Upper lobe of left lung (tissue), 6 donors: ENCODE measurements around the gene GSTT2. TPM values are rescaled to one million over a fixed set of nuclear protein-coding genes. Genes with fewer than 3 reads are reported as not detected.

Experiments
- ATAC-seq, 2 donors: fragments of 200-7000 bp; cut with Tn5 transposase; one replicate each; pipeline ENCODE4 v1.9.1; 2022; ENCODE audit warnings: mild to moderate bottlenecking in 2 of 2, moderate library complexity in 2 of 2; ENCODE audit not compliant: low FRiP score in 2 of 2
- DNase-seq, 2 donors: peaks; one replicate each; pipeline ENCODE4 v3.0.0-alpha.2; 2019 to 2020
- H3K27ac ChIP-seq, 4 donors: fragments of 200-600 bp; sonication (generic); one replicate each; pipeline ENCODE4 v1.5.1; 2016 to 2019
- H3K27me3 ChIP-seq, 4 donors: fragments of 200-600 bp; sonication (generic); one replicate each; pipeline ENCODE4 v1.5.1; 2017 to 2019
- H3K36me3 ChIP-seq, 4 donors: fragments of 200-600 bp; sonication (generic); one replicate each; pipeline ENCODE4 v1.5.1; 2016 to 2019
- H3K4me1 ChIP-seq, 4 donors: fragments of 200-600 bp; sonication (generic); one replicate each; pipeline ENCODE4 v1.5.1; 2018 to 2019
- H3K4me3 ChIP-seq, 4 donors: fragments of 200-600 bp; sonication (generic); one replicate each; pipeline ENCODE4 v1.5.1; 2017 to 2019; ENCODE audit warnings: mild to moderate bottlenecking in 2 of 4, moderate library complexity in 1 of 4
- H3K9me3 ChIP-seq, 4 donors: fragments of 200-600 bp; sonication (generic); one replicate each; pipeline ENCODE4 v1.5.1; 2018 to 2019
- CTCF ChIP-seq, 6 experiments: fragments of 450-650 bp in 4 of 6; fragments of 200-600 bp in 2 of 6; sonication (generic) in 2 of 6; IDR thresholded peaks; one replicate each; pipeline ENCODE4 v1.5.1; 2016 to 2019; ENCODE audit warnings: antibody characterized with exemption in 6 of 6
- EP300 ChIP-seq, 4 donors: sonication (generic); formaldehyde crosslinking; IDR thresholded peaks; one replicate each; pipeline ENCODE4 v1.5.1; 2017; ENCODE audit warnings: antibody characterized with exemption in 4 of 4, control low read depth in 2 of 4
- POLR2A ChIP-seq, 4 donors: fragments of 450-650 bp; IDR thresholded peaks; one replicate each; pipeline ENCODE4 v1.5.1; 2016 to 2017; ENCODE audit warnings: antibody characterized with exemption in 4 of 4, mild to moderate bottlenecking in 2 of 4
- POLR2AphosphoS5 ChIP-seq, 2 donors: sonication (generic); formaldehyde crosslinking; IDR thresholded peaks; one replicate each; pipeline ENCODE4 v1.5.1; 2017; ENCODE audit warnings: antibody characterized with exemption in 2 of 2
- WGBS, 2 donors: methylation state at CpG; one replicate each; pipeline ENCODE4 v1.1.5; 2017 to 2018; 5-methylcytosine and 5-hydroxymethylcytosine counted together
- total RNA-seq, 6 donors: library from RNA; depleted of rRNA in 4 of 6; stranded (reverse); fragments of >200 nt in 4 of 6; gene quantifications; one replicate each; pipeline versions ENCODE4 v1.1.0 to v1.2.1, GENCODE V29; 2016 to 2021
- donor health status: DM: no; HTN: no; CAD: no; lungs with moderate emphysema.
- donor health status: DM: no; HTN: yes; CAD: no; lungs with severe emphysema.

Gene GSTT2
- total RNA-seq, 6 donors from 2014 or later: 0.29 to 0.88 TPM; not detected in 4

DNA sequence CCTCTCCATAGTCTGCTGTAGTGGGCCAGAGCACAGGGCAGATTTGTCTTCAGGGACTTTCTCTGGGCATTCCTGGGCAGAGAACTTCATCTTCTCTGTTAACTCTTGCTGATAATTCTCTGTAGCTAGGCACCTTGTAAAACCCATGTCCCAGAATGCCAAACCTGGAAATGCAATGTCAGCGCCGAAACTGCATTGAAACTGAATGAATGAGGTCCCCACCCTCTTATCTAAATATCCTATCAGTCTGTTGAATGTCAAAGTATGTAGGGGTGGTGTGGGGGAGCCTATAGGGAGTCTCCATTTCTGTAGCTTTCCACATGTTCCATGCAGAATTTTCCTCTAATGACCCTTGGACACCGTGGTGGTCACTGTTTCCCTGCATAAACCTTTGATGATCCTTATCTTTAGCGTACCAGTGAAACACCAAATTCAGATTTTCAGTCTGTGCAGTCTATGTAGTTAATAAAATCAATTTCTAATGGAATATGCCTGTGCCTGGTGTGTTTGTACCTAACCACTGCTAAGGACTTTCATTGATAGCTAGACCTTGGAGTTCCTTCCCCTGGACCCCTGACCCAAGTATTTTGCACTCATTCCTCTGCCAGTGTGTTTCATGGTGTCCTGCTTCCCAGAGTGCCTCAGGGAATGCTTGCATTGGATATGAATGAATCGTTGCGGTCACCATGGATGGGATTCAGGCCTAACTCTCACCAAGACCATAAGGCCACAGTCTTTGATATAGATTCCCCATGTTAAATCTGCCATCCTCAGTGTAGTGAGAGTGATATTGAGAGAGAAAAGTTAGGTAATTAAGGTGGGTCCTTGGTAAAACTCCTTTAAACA, 28.7 kb downstream of the GSTT2 start:
- Histone ChIP-seq H3K9me3 (no peaks in the 10 kb centered on the region), H3K27ac (no peak overlapping the region), H3K4me1 (peaks cover 11 to 20% (median 14%) of the 10 kb centered on the region in 4 donors), H3K4me3 (no peak overlapping the region), H3K36me3 (no peaks in the 10 kb centered on the region), H3K27me3 (no peaks in the 10 kb centered on the region)
- ATAC-seq (no peak), DNase-seq (no peak)
- WGBS, 2 donors: 84 to 90% methylated on average over 6 of the region's 6 CpGs
- TF ChIP-seq CTCF (IDR thresholded peaks at IDR 0.05) (no peak), POLR2A (IDR thresholded peaks at IDR 0.05) (no peak), EP300 (IDR thresholded peaks at IDR 0.05) (no peak)

- peaks cover 13 to 23% (median 15%) of the 10 kb centered on the region in 4 donors for H3K4me1 ChIP-seq
- 84 to 86% methylated on average over 7 of the region's 7 CpGs for WGBS, 2 donors
Measured at GRCh38 chr22:24009227-24010017, 29.5 kb downstream of the GSTT2 start.

GRCh38 chr22:24010018-24010391, 30.1 kb downstream of the GSTT2 start:
- 91 to 92% methylated on average over 2 of the region's 2 CpGs for WGBS, 2 donors
- Histone ChIP-seq H3K4me1 (peaks cover 13 to 23% (median 15%) of the 10 kb centered on the region in 4 donors), H3K27me3 (no peaks in the 10 kb centered on the region), H3K36me3 (no peaks in the 10 kb centered on the region), H3K4me3 (no peak overlapping the region), H3K9me3 (no peaks in the 10 kb centered on the region), H3K27ac (no peak overlapping the region)
- TF ChIP-seq CTCF (IDR thresholded peaks at IDR 0.05) (no peak), POLR2A (IDR thresholded peaks at IDR 0.05) (no peak), POLR2AphosphoS5 (IDR thresholded peaks at IDR 0.05) (no peak), EP300 (IDR thresholded peaks at IDR 0.05) (no peak)
- DNase-seq (no peak), ATAC-seq (no peak)

More at GRCh38 chr22:24009227-24010017, 29.5 kb downstream of the GSTT2 start:
- ATAC-seq: no peak
- no peak for DNase-seq
- Histone ChIP-seq H3K36me3 (no peaks in the 10 kb centered on the region), H3K27ac (no peak overlapping the region), H3K9me3 (no peaks in the 10 kb centered on the region), H3K4me3 (no peak overlapping the region), H3K27me3 (no peaks in the 10 kb centered on the region)
- no peak for TF ChIP-seq CTCF (IDR thresholded peaks at IDR 0.05)
- TF ChIP-seq POLR2AphosphoS5 (IDR thresholded peaks at IDR 0.05): no peak
- no peak for TF ChIP-seq EP300 (IDR thresholded peaks at IDR 0.05)
- no peak for TF ChIP-seq POLR2A (IDR thresholded peaks at IDR 0.05)

- 1% methylated on average over 9 to 10 of the region's 10 CpGs for WGBS, 2 donors
- Histone ChIP-seq H3K4me1 (peaks cover 13 to 23% (median 15%) of the 10 kb centered on the region in 4 donors), H3K9me3 (no peaks in the 10 kb centered on the region), H3K27me3 (no peaks in the 10 kb centered on the region), H3K27ac (peak overlapping the region; percentile 78 to 89 (median 82)), H3K36me3 (no peaks in the 10 kb centered on the region), H3K4me3 (peak overlapping the region; percentile 73 to 92 (median 86))
- TF ChIP-seq EP300 (IDR thresholded peaks at IDR 0.05) (no peak), CTCF (IDR thresholded peaks at IDR 0.05) (no peak), POLR2A (IDR thresholded peaks at IDR 0.05) (no peak), POLR2AphosphoS5 (IDR thresholded peaks at IDR 0.05) (no peak)
- peak; percentile 1 to 3 for ATAC-seq
- no peak for DNase-seq
Measured at GRCh38 chr22:24011735-24012068, 31.8 kb downstream of the GSTT2 start.
